ENCODE data around the gene TARBP2.
A peak's percentile ranks its signal among the peaks of the same experiment; 100 is the strongest.
"Not testable (repeated sequence)": the region's sequence is repeated elsewhere in the genome, so short reads cannot be mapped to it uniquely, and the experiment has no call there.

Gene TARBP2

DNA sequence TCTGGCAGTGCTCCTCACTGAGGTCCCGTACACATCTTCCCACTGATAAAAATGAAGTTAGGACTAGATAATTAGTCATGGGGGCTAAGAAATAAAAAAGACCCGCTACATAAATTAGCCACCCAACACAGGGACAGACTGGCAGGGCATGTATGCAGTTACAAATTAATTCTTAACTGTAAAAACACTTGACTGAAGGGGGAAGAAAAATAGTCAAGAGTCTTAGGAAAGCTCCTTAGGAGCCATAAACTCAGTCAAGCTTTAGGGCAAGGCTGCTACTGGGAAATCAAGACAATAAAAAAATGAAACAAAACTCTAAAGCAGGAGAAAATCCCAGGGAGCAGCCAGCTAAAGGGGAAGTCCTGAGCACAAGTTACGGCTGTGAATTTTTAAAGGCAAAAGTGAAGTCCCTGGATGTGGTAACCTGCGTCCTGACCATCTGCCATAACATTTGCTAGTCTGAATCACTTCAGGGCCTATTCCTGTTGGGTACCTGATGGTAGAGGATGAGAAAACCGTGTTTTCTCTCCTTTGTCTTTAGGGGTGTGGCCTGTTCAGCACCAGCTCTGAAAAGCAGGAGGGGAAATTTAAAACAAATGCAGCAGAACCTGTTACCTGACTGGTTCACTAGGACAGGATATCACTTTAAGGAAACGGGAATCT lies 13.7 kb downstream of the TARBP2 start:
- DNase-seq (ENCODE audit: low read depth): no peak

GRCh38 chr12:53515291-53515680 lies 14.2 kb downstream of the TARBP2 start:
- DNase-seq (ENCODE audit: low read depth): no peak

DNA sequence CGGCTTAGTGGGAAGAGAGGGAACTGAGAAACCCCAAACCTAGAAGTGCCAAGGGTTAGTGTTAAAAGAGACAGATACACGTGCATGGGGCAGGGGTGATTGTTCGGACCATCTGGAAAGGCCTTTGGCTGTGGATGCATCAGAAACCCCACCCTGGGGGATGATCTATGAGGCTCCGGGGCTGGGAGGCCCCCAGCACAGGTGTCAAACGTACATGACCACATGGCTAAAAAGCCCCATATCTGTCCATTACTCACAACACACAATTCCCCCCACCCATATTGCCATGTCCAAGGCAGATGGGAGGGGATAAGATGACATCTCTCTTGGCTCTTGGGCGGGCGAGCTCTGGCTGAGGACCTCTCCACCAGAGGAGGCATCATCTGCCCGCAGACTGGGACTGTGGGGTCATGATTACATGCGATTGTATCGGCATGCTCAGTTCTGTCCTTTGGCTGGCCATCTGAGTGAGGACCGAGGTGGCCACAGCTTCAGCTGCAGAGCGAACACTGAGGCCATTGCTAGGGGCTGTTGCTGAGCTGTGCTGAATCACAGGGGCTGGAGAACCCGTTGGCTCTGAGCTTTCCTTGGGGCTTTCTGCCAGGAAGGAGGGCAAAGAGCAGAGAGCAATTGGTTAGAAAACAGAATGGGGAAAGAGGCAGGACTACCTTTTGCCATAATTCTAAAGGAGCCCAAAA lies 15.8 kb downstream of the TARBP2 start:
- DNase-seq (ENCODE audit: low read depth): no peak

DNA sequence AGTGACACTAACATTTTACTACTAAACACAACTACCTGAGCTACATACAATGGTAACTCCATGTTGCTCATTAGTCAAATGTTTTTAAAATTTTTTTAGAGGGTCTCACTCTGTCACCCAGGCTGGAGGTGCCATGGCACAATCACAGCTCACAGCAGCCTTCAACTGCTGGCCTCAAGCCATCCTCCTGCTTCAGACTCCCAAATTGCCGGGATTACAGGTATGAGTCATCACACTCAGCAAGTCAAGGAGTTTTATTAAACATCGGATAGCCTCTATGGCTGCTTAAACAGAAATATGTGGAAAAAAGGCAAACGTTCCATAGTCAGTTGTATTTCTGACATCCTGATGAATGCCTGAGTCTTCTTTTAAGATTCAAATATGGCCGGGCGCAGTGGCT lies 17.3 kb downstream of the TARBP2 start:
- no peak for DNase-seq (ENCODE audit: low read depth)

- no peak for DNase-seq (ENCODE audit: low read depth)
Observed at GRCh38 chr12:53523131-53523530, 22.0 kb downstream of the TARBP2 start.

DNA sequence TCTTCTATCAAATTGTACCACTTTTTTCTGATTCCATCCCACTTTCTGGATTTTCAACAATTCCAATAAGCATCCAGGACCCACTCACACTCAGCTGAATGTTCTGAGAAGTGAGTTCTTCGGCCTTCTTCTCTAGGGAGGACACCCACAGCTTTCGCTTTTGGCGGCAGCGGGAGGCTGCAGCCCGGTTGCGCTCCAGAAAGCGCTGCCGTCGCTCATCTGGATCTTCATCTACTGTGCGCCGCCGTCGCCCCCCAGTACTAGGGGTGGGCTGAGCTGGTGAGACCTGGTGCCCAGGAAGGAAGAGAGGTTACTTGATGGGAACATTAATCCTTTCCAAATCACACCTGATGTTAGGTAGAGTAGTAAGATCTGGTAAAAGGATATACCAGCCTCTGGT lies 23.4 kb downstream of the TARBP2 start:
- no peak for DNase-seq (ENCODE audit: low read depth)

DNA sequence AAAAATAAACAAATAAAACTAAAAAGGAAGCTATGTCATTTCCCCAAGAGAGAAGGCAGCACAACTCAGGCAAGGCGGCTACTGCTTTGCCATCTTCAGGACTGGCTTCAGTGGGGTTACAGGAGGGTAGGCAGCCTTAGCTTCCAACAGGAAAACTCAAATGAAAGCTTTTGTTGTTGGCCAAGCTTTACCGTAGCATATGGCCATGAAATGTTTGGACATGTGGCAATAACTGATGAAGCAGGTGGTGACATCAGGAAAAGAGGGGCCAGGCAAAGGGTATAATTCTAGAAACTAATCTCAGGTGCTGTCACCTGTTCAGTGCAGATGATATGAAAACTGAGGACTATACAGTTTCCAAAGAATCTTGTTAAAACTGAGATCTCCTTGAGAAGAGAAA lies 29.0 kb downstream of the TARBP2 start:
- DNase-seq (ENCODE audit: low read depth): no peak

DNA sequence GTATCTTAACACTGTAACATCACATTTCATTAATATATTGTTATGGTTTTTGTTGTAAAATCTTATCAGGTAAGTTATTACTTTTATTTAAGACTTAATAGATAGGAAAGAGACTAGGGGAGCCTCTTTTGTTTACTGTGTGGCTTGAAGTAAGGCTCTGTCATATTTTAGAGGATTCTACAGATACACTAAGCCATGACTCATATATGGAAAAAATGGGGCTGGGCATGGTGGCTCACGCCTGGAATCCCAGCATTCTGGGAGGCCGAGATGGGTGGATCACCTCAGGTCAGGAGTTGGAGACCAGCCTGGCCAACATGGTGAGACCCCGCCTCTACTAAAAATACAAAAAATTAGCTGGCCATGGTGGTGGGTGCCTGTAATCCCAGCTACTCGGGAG lies 29.8 kb downstream of the TARBP2 start:
- DNase-seq (ENCODE audit: low read depth): peak; percentile 34

DNA sequence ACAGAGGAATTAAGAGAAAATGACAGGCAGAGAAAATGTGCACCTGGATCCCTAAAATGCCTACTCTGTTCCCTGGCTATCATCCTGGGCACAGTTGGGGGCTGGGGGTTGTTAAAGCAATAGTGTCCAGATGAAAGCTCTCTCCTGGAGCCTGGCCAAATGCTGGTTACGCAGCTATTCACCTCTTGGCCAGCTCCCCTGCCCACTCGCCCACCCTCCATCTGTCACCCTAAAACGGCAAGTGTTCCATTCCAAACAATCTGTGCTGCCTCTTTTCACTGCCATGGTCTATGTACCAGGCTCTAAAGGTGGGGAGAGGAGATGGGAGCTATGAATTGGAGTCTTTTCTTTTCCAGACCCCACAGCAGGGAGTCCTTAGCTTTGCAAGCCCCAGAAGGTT lies 30.9 kb downstream of the TARBP2 start:
- DNase-seq (ENCODE audit: low read depth): no peak

- DNase-seq (ENCODE audit: low read depth): no peak
Observed at GRCh38 chr12:53532524-53533445, 31.7 kb downstream of the TARBP2 start.

DNA sequence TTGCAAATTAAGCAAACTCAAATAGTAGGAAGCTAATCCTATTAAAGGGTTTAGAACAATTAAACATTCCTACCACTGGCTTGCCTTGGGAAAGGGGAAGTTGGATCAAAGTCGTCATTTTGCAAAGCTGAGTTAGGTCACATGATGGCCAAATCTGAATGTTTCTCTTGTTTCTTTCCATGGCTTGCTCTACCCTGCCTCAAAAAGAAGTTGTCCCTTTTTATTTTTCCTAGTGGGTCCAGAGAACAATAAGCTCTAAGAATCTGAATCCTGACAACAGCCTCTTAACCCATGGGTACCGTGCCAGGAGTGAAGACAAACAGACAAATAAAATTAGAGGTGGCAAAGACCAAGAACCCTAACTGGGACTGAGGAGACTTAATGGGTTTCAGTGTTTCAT lies 32.4 kb downstream of the TARBP2 start:
- DNase-seq (ENCODE audit: low read depth): no peak

DNA sequence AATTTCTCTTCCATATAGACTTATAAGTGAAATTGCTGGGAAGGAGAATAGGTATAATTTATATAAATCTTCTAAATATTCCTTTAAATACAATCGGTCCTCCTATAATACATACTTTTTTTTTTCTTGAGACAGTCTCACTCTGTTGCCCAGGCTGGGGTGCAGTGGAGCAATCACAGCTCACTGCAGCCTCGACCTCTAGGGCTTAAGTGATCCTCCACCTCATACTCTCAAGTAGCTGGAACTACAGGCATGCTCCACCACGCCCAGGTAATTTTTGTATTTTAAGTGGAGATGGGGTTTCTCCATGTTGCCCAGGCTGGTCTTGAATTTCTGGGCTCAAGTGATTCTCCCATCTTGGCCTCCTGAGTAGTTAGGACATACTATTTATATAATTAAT lies 35.9 kb downstream of the TARBP2 start:
- DNase-seq (ENCODE audit: low read depth): no peak

- no peak for DNase-seq (ENCODE audit: low read depth)
Observed at GRCh38 chr12:53538209-53538689, 37.2 kb downstream of the TARBP2 start.

DNA sequence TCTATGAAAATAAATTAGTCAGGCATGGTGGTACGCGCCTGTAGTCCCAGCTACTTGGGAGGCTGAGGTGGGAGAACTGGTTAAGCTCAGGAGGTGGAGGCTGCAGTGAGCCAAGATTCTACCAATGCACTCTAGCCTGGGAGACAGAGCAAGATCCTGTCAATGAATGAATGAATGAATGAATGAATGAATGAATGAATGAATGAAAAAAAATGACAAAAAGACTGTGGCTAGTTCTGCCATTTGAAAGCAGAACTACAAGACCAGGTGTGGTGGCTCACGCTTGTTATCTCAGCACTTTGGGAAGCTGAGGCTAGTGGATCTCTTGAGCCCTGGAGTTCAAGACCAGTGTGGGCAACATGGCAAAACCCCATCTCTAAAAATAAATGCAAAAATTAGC lies 38.4 kb downstream of the TARBP2 start:
- DNase-seq (ENCODE audit: low read depth): no peak

DNA sequence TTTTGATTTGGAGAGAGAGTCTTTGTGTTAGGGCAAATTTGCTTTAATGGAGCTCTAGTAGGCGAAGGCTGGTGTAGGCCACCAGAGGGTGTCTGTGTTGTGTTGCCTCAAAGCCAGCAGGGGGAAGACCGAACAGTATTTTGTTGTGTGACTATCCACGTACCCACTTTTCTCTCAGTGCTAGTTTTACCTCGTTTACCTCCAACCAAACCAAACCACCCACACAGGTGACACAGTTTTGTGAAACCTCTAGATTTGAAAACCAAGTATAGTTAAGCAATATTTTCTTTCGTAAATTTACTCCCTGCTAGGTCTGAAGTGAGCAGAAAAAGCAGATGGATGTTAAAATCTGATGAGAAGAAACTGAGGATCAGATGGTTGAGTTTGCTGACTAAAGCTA lies 42.5 kb downstream of the TARBP2 start:
- no peak for DNase-seq (ENCODE audit: low read depth)

GRCh38 chr12:53548354-53548753 lies 47.3 kb downstream of the TARBP2 start:
- DNase-seq (ENCODE audit: low read depth): not testable (repeated sequence)

GRCh38 chr12:53550131-53550530 lies 49.0 kb downstream of the TARBP2 start:
- not testable (repeated sequence) for DNase-seq (ENCODE audit: low read depth)

- DNase-seq (ENCODE audit: low read depth): no peak
Observed at GRCh38 chr12:53550595-53550994, 49.5 kb downstream of the TARBP2 start.

GRCh38 chr12:53551889-53552291 lies 50.8 kb downstream of the TARBP2 start:
- no peak for DNase-seq (ENCODE audit: low read depth)

DNA sequence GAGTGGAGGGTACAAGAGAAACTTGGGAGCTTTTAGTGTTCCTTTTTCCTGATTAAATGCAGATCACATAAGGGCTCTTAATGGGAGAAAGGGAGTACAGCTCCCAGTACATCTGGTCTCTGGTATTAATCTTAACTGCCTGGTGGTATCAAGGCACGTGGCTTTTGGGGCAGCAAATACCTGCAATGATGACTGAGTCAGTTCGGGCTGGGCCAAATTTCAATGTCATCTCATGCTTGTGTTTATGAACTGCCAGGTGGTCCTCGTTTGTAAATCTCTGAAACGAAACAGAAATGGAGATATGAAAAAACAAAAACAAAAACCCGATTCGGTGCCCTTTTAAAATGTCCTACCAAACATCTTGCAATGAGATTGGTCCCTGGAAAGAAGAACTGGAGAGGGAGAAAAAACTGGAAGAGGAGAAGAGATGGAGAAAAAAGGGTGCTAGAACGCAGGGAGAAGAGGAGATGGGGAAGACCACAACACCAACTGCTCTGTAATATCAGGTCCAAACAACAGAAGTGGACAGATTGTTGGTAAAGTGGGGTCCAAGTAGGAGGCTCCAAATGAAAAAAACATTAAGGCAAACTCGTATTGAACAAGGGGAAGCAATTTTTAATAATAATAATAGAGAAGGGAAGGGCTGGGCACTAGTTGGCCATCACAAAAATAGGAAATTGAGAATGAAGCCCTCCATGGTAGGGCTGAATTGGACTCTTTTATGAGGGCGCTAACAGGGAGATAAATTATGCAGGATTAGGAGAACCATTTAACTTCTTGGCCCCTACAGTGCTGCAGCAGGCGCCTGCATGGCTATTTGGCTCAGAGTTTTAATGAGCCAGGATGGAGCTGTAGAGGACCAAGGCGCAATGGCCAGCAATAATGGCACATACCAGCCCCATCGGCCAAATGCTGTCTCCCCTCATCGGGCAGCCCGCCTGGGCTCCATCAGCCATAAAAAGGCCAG lies 51.6 kb downstream of the TARBP2 start:
- no peak for DNase-seq (ENCODE audit: low read depth)

Data from HS-5 (cell line).